ENCODE data around the gene VTI1A. TPM values are rescaled to one million over a fixed set of nuclear protein-coding genes. Genes with fewer than 3 reads are reported as not detected.

The VTI1A gene
- total RNA-seq, 2 donors from 2014 or later: 21.0 to 29.6 TPM

DNA sequence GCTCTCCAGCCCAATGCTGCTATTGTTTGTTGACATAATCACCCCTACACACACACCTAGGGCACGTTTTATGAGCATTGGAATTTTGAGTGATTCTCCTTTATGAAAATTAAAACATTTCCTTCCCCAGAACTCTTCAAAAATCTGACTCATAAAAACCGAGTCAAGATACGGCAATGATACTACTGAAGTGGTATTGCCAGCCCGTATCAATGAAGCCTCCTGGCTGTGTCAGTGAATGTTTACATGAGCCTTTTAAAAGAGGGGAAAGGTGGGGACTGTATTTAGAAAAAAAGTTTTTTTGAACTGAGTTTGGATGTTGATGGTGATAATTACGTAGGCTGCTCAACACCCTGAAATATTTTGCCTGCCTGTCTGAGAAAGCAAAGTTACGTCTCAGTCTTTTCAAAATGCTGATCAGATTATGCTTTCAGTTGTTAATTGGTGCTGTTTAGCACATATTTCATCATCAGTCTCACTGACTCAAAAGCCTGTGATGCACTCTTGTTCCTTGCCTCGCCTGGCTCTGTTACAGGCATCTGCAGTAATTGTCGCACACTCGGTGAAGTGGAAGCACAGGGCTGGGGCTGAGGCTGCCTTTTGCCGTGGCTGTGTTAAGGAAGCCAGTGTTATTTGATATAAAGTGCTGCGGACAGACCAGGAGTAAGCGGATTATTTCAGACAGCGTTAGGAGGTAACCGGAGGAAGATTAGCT is 345.6 kb downstream of the VTI1A start:
- no peaks in the 10 kb centered on the region for H3K36me3 ChIP-seq
- H3K4me1 ChIP-seq: peaks cover 0 to 13% of the 10 kb centered on the region in 2 donors
- H3K4me3 ChIP-seq: peak overlapping the region in 1 of 2 donors; percentile 11
- peak; percentile 86 for DNase-seq (ENCODE audit: low spot score)
- peak overlapping the region; percentile 6 to 46 for H3K27ac ChIP-seq
- TF ChIP-seq, protein P1, sequence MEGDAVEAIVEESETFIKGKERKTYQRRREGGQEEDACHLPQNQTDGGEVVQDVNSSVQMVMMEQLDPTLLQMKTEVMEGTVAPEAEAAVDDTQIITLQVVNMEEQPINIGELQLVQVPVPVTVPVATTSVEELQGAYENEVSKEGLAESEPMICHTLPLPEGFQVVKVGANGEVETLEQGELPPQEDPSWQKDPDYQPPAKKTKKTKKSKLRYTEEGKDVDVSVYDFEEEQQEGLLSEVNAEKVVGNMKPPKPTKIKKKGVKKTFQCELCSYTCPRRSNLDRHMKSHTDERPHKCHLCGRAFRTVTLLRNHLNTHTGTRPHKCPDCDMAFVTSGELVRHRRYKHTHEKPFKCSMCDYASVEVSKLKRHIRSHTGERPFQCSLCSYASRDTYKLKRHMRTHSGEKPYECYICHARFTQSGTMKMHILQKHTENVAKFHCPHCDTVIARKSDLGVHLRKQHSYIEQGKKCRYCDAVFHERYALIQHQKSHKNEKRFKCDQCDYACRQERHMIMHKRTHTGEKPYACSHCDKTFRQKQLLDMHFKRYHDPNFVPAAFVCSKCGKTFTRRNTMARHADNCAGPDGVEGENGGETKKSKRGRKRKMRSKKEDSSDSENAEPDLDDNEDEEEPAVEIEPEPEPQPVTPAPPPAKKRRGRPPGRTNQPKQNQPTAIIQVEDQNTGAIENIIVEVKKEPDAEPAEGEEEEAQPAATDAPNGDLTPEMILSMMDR (IDR thresholded peaks at IDR 0.05): no peak
- H3K9me3 ChIP-seq: peaks cover 0 to 12% of the 10 kb centered on the region in 2 donors
- no peaks in the 10 kb centered on the region for H3K27me3 ChIP-seq

- no peaks in the 10 kb centered on the region for H3K36me3 ChIP-seq
- H3K9me3 ChIP-seq: peaks cover 0 to 12% of the 10 kb centered on the region in 2 donors
- H3K27me3 ChIP-seq: no peaks in the 10 kb centered on the region
- peaks cover 0 to 13% of the 10 kb centered on the region in 2 donors for H3K4me1 ChIP-seq
- H3K27ac ChIP-seq: peak overlapping the region in 1 of 2 donors; percentile 46
- DNase-seq (ENCODE audit: low spot score): peak; percentile 52
- peak overlapping the region in 1 of 2 donors; percentile 11 for H3K4me3 ChIP-seq
- TF ChIP-seq, protein P1 (IDR thresholded peaks at IDR 0.05): no peak
These were observed 346.3 kb downstream of the VTI1A start for GRCh38 chr10:112793202-112793921.

- Histone ChIP-seq H3K4me3 (no peak overlapping the region), H3K27me3 (no peaks in the 10 kb centered on the region), H3K27ac (no peak overlapping the region), H3K9me3 (peaks cover 0 to 6% of the 10 kb centered on the region in 2 donors), H3K4me1 (peaks cover 0 to 13% of the 10 kb centered on the region in 2 donors), H3K36me3 (no peaks in the 10 kb centered on the region)
- TF ChIP-seq, protein P1 (IDR thresholded peaks at IDR 0.05): no peak
- DNase-seq (ENCODE audit: low spot score): peak; percentile 40
These were observed 347.2 kb downstream of the VTI1A start for GRCh38 chr10:112794201-112794600.

DNA sequence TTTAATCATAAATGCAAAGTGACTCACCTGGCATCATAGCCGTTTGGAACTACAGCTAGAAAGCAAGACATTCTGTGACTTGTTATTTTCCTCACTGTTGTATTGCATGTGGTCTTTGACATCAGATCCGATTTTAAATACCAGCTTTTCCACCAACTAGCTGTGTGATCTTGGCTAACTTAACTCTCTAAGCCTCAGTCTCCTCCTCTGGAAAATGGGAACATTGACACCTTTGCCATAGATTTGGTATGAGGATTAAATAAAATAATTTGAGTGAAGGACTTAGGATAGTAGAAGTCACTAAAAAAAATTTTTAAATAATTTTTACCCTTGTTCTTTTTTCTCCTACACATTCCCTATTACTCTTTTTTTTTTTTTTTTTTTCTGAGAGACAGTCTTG is 348.1 kb downstream of the VTI1A start:
- Histone ChIP-seq H3K4me3 (no peak overlapping the region), H3K4me1 (peaks cover 0 to 13% of the 10 kb centered on the region in 2 donors), H3K27ac (no peak overlapping the region), H3K9me3 (no peaks in the 10 kb centered on the region), H3K36me3 (no peaks in the 10 kb centered on the region), H3K27me3 (no peaks in the 10 kb centered on the region)
- no peak for DNase-seq (ENCODE audit: low spot score)
- TF ChIP-seq, protein P1 (IDR thresholded peaks at IDR 0.05): no peak

- Histone ChIP-seq H3K27ac (no peak overlapping the region), H3K27me3 (no peaks in the 10 kb centered on the region), H3K4me3 (no peak overlapping the region), H3K36me3 (no peaks in the 10 kb centered on the region), H3K9me3 (no peaks in the 10 kb centered on the region), H3K4me1 (peaks cover 0 to 13% of the 10 kb centered on the region in 2 donors)
- TF ChIP-seq, protein P1 (IDR thresholded peaks at IDR 0.05): no peak
- no peak for DNase-seq (ENCODE audit: low spot score)
These were observed 350.2 kb downstream of the VTI1A start for GRCh38 chr10:112797197-112797596.

All from right atrium auricular region (tissue), 2 donors.